ENCODE measurements around the gene CAMSAP1.

- TF ChIP-seq POLR2AphosphoS5 (IDR thresholded peaks at IDR 0.05; ENCODE audit: low read depth, low read length) (no peak), POLR2A (IDR thresholded peaks at IDR 0.05; ENCODE audit: low read depth, low read length) (no peak), TAF1 (IDR thresholded peaks at IDR 0.05; ENCODE audit: low read depth, low read length) (no peak), POU2F2 (IDR thresholded peaks at IDR 0.05; ENCODE audit: low read depth, low read length) (no peak), SPI1 (IDR thresholded peaks at IDR 0.05; ENCODE audit: low read depth, low read length) (no peak)
These were observed 25.3 kb downstream of the CAMSAP1 start for GRCh38 chr9:135882011-135882410.

Measured in GM12891 (cell line).